ENCODE results near the gene CSNK2A3.

Gene CSNK2A3

GRCh38 chr11:11383995-11384394 lies 30.9 kb upstream of the CSNK2A3 start:
- Histone ChIP-seq H3K27ac (ENCODE audit: low read length) (no peak overlapping the region), H3K9me3 (ENCODE audit: insufficient read depth, low read length, severe bottlenecking) (no peaks in the 10 kb centered on the region), H3K27me3 (ENCODE audit: insufficient read depth, low read length, poor library complexity) (peaks cover 4% of the 10 kb centered on the region), H2AFZ (ENCODE audit: low read depth, low read length) (no peak overlapping the region), H3K4me2 (ENCODE audit: insufficient read depth, low read length) (no peak overlapping the region), H4K20me1 (ENCODE audit: insufficient read depth, low read length) (no peaks in the 10 kb centered on the region), H3K36me3 (ENCODE audit: insufficient read depth, low read length) (no peaks in the 10 kb centered on the region), H3K79me2 (ENCODE audit: insufficient read depth, low read length) (no peaks in the 10 kb centered on the region), H3K4me1 (ENCODE audit: insufficient read depth, low read length) (no peaks in the 10 kb centered on the region), H3K9ac (ENCODE audit: low read depth, low read length) (no peak overlapping the region), H3K4me3 (ENCODE audit: low read depth in 1 of 2, low read length in 2 of 2) (no peak overlapping the region)
- ATAC-seq (ENCODE audit: insufficient read depth, low read depth) (no peak), DNase-seq (no peak)
- TF ChIP-seq CTCF (IDR thresholded peaks at IDR 0.05; ENCODE audit: borderline replicate concordance, extremely low read depth, low read length, poor library complexity, severe bottlenecking), result no peak
- no peak for TF ChIP-seq EZH2 (IDR thresholded peaks at IDR 0.05; ENCODE audit: borderline replicate concordance, low read depth, low read length, severe bottlenecking)

GRCh38 chr11:11382858-11383532 lies 29.9 kb upstream of the CSNK2A3 start:
- no peak overlapping the region for H3K4me3 ChIP-seq (ENCODE audit: low read depth in 1 of 2, low read length in 2 of 2)
- no peak overlapping the region for H3K9ac ChIP-seq (ENCODE audit: low read depth, low read length)
- H3K9me3 ChIP-seq (ENCODE audit: insufficient read depth, low read length, severe bottlenecking), result no peaks in the 10 kb centered on the region
- H3K27me3 ChIP-seq (ENCODE audit: insufficient read depth, low read length, poor library complexity), result peaks cover 4% of the 10 kb centered on the region
- H2AFZ ChIP-seq (ENCODE audit: low read depth, low read length), result no peak overlapping the region
- DNase-seq, result no peak
- H3K27ac ChIP-seq (ENCODE audit: low read length), result no peak overlapping the region
- no peaks in the 10 kb centered on the region; the same call in 1 of the 2 replicates for H4K20me1 ChIP-seq (ENCODE audit: insufficient read depth, low read length)
- no peak overlapping the region for H3K4me2 ChIP-seq (ENCODE audit: insufficient read depth, low read length)
- TF ChIP-seq CTCF (IDR thresholded peaks at IDR 0.05; ENCODE audit: borderline replicate concordance, extremely low read depth, low read length, poor library complexity, severe bottlenecking) (no peak), EZH2 (IDR thresholded peaks at IDR 0.05; ENCODE audit: borderline replicate concordance, low read depth, low read length, severe bottlenecking) (no peak)
- no peaks in the 10 kb centered on the region for H3K79me2 ChIP-seq (ENCODE audit: insufficient read depth, low read length)
- H3K4me1 ChIP-seq (ENCODE audit: insufficient read depth, low read length), result no peaks in the 10 kb centered on the region
- no peaks in the 10 kb centered on the region for H3K36me3 ChIP-seq (ENCODE audit: insufficient read depth, low read length)
- no peak for ATAC-seq (ENCODE audit: insufficient read depth, low read depth)

- H3K4me2 ChIP-seq (ENCODE audit: insufficient read depth, low read length), result no peak overlapping the region
- no peak overlapping the region for H3K4me3 ChIP-seq (ENCODE audit: low read depth in 1 of 2, low read length in 2 of 2)
- no peak overlapping the region for H2AFZ ChIP-seq (ENCODE audit: low read depth, low read length)
- no peaks in the 10 kb centered on the region for H3K36me3 ChIP-seq (ENCODE audit: insufficient read depth, low read length)
- no peaks in the 10 kb centered on the region for H3K79me2 ChIP-seq (ENCODE audit: insufficient read depth, low read length)
- no peak overlapping the region for H3K27ac ChIP-seq (ENCODE audit: low read length)
- H3K9ac ChIP-seq (ENCODE audit: low read depth, low read length), result no peak overlapping the region
- no peaks in the 10 kb centered on the region for H3K4me1 ChIP-seq (ENCODE audit: insufficient read depth, low read length)
- DNase-seq (no peak), ATAC-seq (ENCODE audit: insufficient read depth, low read depth) (no peak)
- no peak for TF ChIP-seq EZH2 (IDR thresholded peaks at IDR 0.05; ENCODE audit: borderline replicate concordance, low read depth, low read length, severe bottlenecking)
- no peak for TF ChIP-seq CTCF (IDR thresholded peaks at IDR 0.05; ENCODE audit: borderline replicate concordance, extremely low read depth, low read length, poor library complexity, severe bottlenecking)
- H3K9me3 ChIP-seq (ENCODE audit: insufficient read depth, low read length, severe bottlenecking), result no peaks in the 10 kb centered on the region
- peaks cover 4% of the 10 kb centered on the region for H3K27me3 ChIP-seq (ENCODE audit: insufficient read depth, low read length, poor library complexity)
- H4K20me1 ChIP-seq (ENCODE audit: insufficient read depth, low read length), result no peaks in the 10 kb centered on the region; the same call in 1 of the 2 replicates
These were observed 28.5 kb upstream of the CSNK2A3 start for GRCh38 chr11:11381471-11382105.

All from DND-41 (cell line).